Activated T-cell treated with anti-CD3 and anti-CD28 coated beads, Interleukin-2, amount 50 U/mL, for 72 hours (primary cell): ENCODE measurements around the gene POLR2M. TPM values are rescaled to one million over a fixed set of nuclear protein-coding genes. Genes with fewer than 3 reads are reported as not detected.
A peak's percentile ranks its signal among the peaks of the same experiment; 100 is the strongest.

ENCODE experiments used
- ATAC-seq, 2 donors: fragments of 150-1000 bp; cut with Tn5 transposase; replicated peaks in 1 of 2; 2 replicates each; pipeline ENCODE4 v1.10.0; 2021; ENCODE audit warnings: moderate library complexity in 2 of 2, mild to moderate bottlenecking in 1 of 2
- DNase-seq, 2 donors: peaks; one replicate each; pipeline ENCODE4 v3.0.0; 2021 to 2022; ENCODE audit warnings: mixed read lengths in 1 of 2
- H3K27ac Mint-ChIP-seq: one replicate; pipeline ENCODE4 v1.8.0; 2022; ENCODE audit warnings: mild to moderate bottlenecking, moderate library complexity, mixed read lengths
- H3K27me3 Mint-ChIP-seq: one replicate; pipeline ENCODE4 v1.8.0; 2022; ENCODE audit warnings: low read depth, mixed read lengths
- H3K36me3 Mint-ChIP-seq, 2 donors: one replicate each; pipeline ENCODE4 v1.8.0; 2022; ENCODE audit warnings: mixed read lengths in 2 of 2, mild to moderate bottlenecking in 1 of 2; ENCODE audit not compliant: insufficient read depth in 2 of 2
- H3K4me1 Mint-ChIP-seq: one replicate; pipeline ENCODE4 v1.8.0; 2022; ENCODE audit warnings: low read depth, mixed read lengths
- H3K4me3 Mint-ChIP-seq, 2 donors: one replicate each; pipeline ENCODE4 v1.8.0; 2022; ENCODE audit warnings: mild to moderate bottlenecking in 2 of 2, mixed read lengths in 2 of 2, moderate library complexity in 2 of 2
- H3K9me3 Mint-ChIP-seq, 2 donors: one replicate each; pipeline ENCODE4 v1.8.0; 2022; ENCODE audit warnings: mixed read lengths in 2 of 2
- total RNA-seq, 2 donors: library from RNA; stranded (reverse); gene quantifications; one replicate each; pipeline ENCODE4 v1.2.3, GENCODE V29; 2022

POLR2M gene
- total RNA-seq, 2 donors from 2014 or later: 67.1 to 87.9 TPM

DNA sequence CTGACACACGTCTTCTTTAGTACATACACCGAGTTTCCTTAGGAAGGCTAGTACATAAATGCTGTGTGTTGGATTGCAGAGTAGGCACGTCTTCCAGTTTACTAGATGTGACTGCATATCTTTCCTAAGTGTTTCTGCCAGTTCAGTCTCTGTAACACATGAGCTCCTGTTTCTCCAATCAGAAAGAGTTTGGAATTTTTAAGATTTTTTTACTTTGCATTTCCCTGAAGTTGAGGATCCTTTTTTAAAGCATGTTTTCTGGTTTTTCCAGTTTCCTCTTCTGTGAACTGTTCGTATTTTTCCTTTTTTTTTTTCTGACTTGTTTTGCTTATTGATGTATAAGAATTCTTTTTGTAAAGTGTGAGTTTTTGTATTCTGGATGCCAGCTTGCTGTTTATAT lies 7.5 kb upstream of the POLR2M start:
- no peak for ATAC-seq
- no peak overlapping the region for H3K27ac Mint-ChIP-seq
- no peak overlapping the region for H3K4me3 Mint-ChIP-seq
- no peak for DNase-seq
- H3K27me3 Mint-ChIP-seq: no peaks in the 10 kb centered on the region
- no peaks in the 10 kb centered on the region for H3K36me3 Mint-ChIP-seq
- H3K4me1 Mint-ChIP-seq: peaks cover 14% of the 10 kb centered on the region
- peaks cover 0 to 2% of the 10 kb centered on the region in 2 donors for H3K9me3 Mint-ChIP-seq

DNA sequence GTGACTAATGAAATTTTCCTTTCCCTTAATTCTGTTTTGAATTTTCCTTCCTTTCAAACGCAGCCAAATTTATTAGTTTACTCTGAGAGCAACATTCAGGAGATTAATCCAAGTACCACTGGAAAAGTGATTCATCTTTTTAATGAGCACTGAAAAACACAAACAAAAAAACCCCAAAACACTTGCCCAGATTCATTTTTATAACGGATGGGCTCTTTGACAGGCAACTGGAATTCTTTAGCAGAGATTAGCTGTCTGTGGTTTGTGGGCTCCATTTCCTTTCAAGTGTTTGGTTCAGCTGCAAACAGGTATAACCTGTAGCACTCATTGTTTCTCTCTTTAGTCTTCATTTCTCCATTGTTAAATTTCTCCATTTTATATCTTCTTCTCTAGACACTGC lies 3.1 kb upstream of the POLR2M start:
- Mint-ChIP-seq H3K27ac (peak overlapping the region; percentile 73), H3K4me1 (peaks cover 38% of the 10 kb centered on the region), H3K9me3 (peaks cover 0 to 2% of the 10 kb centered on the region in 2 donors), H3K4me3 (peak overlapping the region in 1 of 2 donors; percentile 9), H3K36me3 (peaks cover 0 to 2% of the 10 kb centered on the region in 2 donors), H3K27me3 (no peaks in the 10 kb centered on the region)
- no peak for DNase-seq
- no peak for ATAC-seq

DNA sequence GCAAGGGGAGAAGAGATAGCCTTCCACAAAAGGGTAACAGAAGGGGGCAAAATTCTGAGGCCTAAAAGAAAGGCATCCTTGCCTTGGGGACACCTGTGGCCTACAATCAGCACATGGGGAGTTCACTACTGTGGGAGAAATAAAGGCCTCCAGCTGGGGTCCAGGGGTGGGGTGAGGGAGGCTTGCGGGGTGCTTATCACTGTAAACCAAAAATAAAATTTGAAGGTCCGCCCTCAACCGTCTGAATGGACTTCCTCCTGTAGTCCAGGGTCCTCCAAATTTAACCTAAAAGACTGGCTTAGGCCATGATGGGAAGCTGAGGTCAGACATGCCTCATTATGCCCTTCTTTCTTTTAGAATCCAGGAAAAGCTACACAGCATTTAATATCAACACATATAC lies 2.1 kb upstream of the POLR2M start:
- peaks cover 49% of the 10 kb centered on the region for H3K4me1 Mint-ChIP-seq
- DNase-seq (no peak), ATAC-seq (no peak)
- H3K36me3 Mint-ChIP-seq: peaks cover 2% of the 10 kb centered on the region in 2 donors
- no peak overlapping the region for H3K4me3 Mint-ChIP-seq
- peaks cover 0 to 2% of the 10 kb centered on the region in 2 donors for H3K9me3 Mint-ChIP-seq
- no peaks in the 10 kb centered on the region for H3K27me3 Mint-ChIP-seq
- H3K27ac Mint-ChIP-seq: no peak overlapping the region

DNA sequence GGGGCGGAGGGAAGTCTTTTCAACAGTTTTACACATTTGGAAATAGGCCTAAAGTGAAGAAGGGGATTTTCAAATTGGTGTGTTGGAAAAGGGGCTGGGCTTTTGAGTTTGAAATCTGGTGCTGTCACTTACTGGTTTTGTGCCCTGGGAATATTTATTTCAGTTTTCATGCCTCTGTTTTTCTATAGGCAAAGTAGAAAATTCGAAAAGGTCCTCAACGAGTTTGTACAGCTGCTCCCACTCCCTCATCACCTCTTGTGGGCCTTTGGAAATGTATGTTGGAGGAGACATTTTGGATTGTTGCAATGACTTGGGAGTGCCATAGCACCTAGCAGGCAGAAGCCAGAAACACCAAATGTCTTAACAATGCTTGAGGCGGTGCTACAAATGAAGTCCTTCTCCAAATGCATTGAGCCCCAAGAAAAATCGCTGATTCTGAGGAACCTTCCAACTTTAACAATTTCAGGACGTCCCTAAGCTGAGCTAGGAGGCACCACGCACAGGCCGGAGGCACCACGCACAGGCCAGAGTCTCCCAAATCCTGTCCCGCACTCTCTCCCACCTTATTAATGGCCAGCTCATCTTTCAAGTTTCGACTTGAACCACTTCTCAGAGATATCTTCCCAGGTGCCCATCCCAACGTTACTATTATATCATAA lies 639 bp upstream of the POLR2M start:
- H3K4me1 Mint-ChIP-seq: peaks cover 60% of the 10 kb centered on the region
- peak overlapping the region; percentile 84 for H3K27ac Mint-ChIP-seq
- DNase-seq (peak in 1 of 2 donors; percentile 6), ATAC-seq (peak; percentile 6 to 8)
- peak overlapping the region; percentile 86 to 96 for H3K4me3 Mint-ChIP-seq
- peaks cover 2 to 10% of the 10 kb centered on the region in 2 donors for H3K36me3 Mint-ChIP-seq
- H3K27me3 Mint-ChIP-seq: no peaks in the 10 kb centered on the region
- peaks cover 0 to 2% of the 10 kb centered on the region in 2 donors for H3K9me3 Mint-ChIP-seq

DNA sequence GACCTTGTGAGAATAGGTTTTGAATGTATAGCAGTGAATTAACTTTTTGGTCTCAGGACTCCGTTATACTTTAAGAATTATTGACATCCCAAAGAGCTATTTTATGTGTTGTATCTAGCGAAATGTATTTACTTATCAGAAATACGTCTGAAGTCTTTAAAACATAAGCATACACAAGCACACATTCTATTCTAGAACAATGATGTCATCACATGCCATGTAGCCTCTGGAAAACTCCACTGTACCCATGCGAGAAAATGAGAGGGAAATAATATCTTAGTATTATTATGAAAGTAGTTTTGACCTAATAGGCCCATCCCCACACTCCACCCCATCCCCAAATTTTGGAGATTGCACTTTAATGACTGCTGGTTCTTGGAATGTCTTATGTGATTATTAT lies 1.5 kb downstream of the POLR2M start:
- no peak for DNase-seq
- ATAC-seq: no peak
- Mint-ChIP-seq H3K27ac (peak overlapping the region; percentile 98), H3K36me3 (peaks cover 7 to 23% of the 10 kb centered on the region in 2 donors), H3K4me1 (peaks cover 74% of the 10 kb centered on the region), H3K9me3 (no peaks in the 10 kb centered on the region), H3K27me3 (no peaks in the 10 kb centered on the region), H3K4me3 (peak overlapping the region; percentile 86 to 96)

DNA sequence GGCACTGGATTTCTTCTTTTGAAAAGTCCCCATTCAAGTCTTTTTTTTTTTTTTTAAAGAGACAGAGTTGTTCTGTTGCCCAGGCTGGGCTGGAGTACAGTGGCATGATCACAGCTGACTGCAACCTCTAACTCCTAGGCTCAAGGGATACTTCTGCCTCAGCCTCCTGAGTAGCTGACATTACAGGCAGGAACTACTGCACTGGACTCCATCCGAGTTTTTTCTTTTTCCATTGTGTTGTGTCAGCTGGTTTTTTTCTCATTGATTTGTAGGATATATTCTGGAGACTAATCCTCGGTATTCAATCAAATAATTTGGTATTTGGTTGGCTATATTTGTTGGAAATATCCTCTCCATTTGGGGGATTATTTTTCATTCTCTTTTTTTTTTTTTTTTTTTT lies 11.8 kb downstream of the POLR2M start:
- no peaks in the 10 kb centered on the region for H3K27me3 Mint-ChIP-seq
- H3K9me3 Mint-ChIP-seq: peaks cover 0 to 2% of the 10 kb centered on the region in 2 donors
- no peaks in the 10 kb centered on the region for H3K4me1 Mint-ChIP-seq
- no peak for ATAC-seq
- peaks cover 10 to 32% of the 10 kb centered on the region in 2 donors for H3K36me3 Mint-ChIP-seq
- no peak overlapping the region for H3K27ac Mint-ChIP-seq
- H3K4me3 Mint-ChIP-seq: no peak overlapping the region
- no peak for DNase-seq

DNA sequence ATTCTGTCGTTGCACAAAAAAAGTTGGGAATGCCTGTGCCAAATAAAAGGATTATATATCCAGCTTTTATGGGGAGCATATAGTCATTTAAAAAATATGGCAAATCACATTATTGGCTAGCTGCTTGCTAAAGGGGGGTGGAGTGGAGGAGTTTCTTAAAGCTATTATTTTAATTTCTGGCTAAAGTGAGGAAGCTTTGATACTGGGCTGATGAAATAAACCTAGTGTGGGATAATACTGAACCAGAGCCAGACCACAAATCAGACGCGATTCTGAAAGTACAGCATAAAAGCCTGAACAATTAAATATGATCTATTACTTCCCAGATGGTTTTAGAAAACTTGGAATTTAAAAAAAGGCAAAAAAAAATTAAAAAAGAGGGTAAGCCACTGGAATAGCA lies 14.4 kb downstream of the POLR2M start:
- Mint-ChIP-seq H3K27me3 (no peaks in the 10 kb centered on the region), H3K4me1 (peaks cover 6% of the 10 kb centered on the region), H3K27ac (no peak overlapping the region), H3K36me3 (peaks cover 11 to 26% of the 10 kb centered on the region in 2 donors), H3K9me3 (peaks cover 0 to 2% of the 10 kb centered on the region in 2 donors), H3K4me3 (no peak overlapping the region)
- ATAC-seq (no peak), DNase-seq (no peak)

DNA sequence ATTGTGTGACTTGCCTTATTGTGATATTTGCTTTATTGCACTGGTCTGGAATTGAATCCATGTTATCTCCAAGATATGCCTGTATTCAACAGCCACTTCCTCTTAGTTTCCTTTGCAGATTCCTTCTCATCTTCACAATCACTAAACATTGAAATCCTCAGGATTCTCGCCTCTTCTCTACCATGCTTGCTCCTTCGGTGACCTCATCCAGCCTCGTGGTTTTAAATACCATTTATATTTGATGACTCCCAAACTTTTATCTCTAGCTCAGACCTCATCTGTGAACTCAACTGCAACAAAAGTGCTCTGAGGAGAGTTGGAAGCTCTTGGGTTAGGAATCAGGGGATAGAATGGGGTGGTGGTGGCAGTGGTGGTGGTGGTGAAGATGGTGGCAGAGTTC lies 19.9 kb downstream of the POLR2M start:
- peaks cover 3% of the 10 kb centered on the region in 2 donors for H3K36me3 Mint-ChIP-seq
- H3K27me3 Mint-ChIP-seq: no peaks in the 10 kb centered on the region
- peaks cover 6% of the 10 kb centered on the region for H3K4me1 Mint-ChIP-seq
- H3K4me3 Mint-ChIP-seq: no peak overlapping the region
- H3K27ac Mint-ChIP-seq: no peak overlapping the region
- H3K9me3 Mint-ChIP-seq: no peaks in the 10 kb centered on the region
- no peak for DNase-seq
- no peak for ATAC-seq

DNA sequence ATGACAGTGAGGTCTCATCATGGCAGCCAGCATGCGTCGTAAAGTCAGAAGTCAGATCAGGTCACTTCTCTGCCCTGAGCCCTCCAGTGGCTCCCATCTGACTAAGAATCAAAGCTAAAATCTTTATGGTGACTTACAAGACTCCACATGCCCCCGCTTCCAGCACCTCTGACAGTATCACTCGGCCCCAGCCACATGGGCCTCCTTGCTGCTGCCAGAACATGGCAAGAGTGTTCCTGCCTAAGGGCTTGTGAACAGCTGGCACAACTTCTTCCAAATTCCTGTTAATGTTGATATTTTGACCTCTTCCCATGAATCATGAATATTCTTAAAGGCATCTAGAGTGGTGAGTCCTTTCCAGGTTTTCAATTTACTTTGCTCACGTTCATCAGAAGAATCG lies 20.5 kb downstream of the POLR2M start:
- no peak for ATAC-seq
- H3K4me3 Mint-ChIP-seq: no peak overlapping the region
- DNase-seq: no peak

DNA sequence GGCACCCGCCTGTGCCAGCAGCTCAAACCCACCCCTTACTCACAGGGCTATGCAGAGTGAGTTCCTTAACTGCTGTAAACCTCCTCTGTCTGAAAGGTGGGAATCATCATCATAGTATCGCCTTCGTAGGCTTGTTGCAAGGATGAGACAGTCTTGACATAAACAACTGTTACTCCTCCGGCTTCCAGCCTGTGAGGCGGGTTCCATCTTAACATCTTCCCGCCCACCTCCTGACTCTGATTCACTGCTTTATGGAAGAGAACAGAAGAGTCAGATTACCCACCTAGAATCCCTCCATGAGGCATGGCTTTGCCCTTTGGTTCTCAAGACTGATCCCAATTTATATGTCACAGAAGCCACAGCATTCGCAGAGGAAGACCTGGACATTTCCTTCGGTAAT lies 21.9 kb downstream of the POLR2M start:
- peaks cover 6% of the 10 kb centered on the region for H3K4me1 Mint-ChIP-seq
- DNase-seq (no peak), ATAC-seq (no peak)
- peaks cover 3% of the 10 kb centered on the region in 2 donors for H3K36me3 Mint-ChIP-seq
- H3K27ac Mint-ChIP-seq: no peak overlapping the region
- no peak overlapping the region for H3K4me3 Mint-ChIP-seq
- no peaks in the 10 kb centered on the region for H3K9me3 Mint-ChIP-seq
- H3K27me3 Mint-ChIP-seq: no peaks in the 10 kb centered on the region

More for the DNA sequence above, 20.5 kb downstream of the POLR2M start:
- peaks cover 6% of the 10 kb centered on the region for H3K4me1 Mint-ChIP-seq
- no peaks in the 10 kb centered on the region for H3K9me3 Mint-ChIP-seq
- no peak overlapping the region for H3K27ac Mint-ChIP-seq
- H3K36me3 Mint-ChIP-seq: peaks cover 3% of the 10 kb centered on the region in 2 donors
- no peaks in the 10 kb centered on the region for H3K27me3 Mint-ChIP-seq

DNA sequence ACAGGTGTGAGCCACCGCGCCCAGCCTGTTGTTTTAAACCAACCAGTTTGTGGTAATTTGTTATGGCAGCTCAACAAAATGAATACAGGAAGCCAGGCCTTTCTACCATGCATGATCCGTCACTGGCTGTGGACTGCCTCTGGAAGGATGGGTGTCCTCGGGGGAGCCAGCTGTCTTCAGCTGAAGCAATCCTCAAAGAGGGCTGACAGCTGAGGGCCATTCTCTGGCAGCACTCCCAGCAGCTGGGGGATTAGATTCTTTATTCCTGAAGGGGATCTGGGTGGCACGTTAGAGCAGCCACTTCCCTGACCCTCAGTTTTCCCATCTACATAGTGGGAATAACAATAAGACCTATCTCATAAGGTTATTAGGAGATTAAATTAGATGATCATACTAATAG lies 24.4 kb downstream of the POLR2M start:
- H3K4me1 Mint-ChIP-seq: no peaks in the 10 kb centered on the region
- no peak overlapping the region for H3K4me3 Mint-ChIP-seq
- no peak overlapping the region for H3K27ac Mint-ChIP-seq
- no peak for DNase-seq
- H3K27me3 Mint-ChIP-seq: no peaks in the 10 kb centered on the region
- no peaks in the 10 kb centered on the region for H3K9me3 Mint-ChIP-seq
- ATAC-seq: no peak
- no peaks in the 10 kb centered on the region for H3K36me3 Mint-ChIP-seq

DNA sequence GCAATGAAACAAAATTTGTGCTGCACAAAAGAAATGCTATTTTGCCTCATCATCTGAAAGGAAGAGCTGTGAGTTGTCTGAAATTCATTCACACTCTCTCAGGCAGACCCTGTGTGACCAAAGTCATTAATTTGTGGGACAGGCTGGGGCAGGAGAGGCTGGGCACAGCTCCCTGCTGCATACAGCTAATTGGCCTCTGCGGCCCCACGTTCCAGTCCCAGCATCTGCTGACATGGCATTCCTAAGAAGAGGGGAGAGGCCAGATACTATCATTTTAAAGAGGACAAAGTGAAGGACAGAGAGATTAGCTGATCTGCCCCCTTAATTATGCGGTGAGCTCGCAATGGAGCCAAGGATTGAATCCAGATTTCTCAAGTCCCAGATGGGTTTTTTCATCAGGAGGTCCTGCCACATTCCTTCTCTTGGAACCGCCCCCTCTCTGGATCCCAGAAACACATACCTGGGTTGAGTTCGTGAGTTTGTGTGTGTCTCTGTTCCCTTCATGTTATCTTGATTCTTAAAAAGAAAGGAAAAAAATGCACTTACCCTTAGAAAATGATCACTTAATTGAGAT lies 25.1 kb downstream of the POLR2M start:
- Mint-ChIP-seq H3K4me3 (no peak overlapping the region), H3K36me3 (no peaks in the 10 kb centered on the region), H3K27ac (no peak overlapping the region), H3K9me3 (no peaks in the 10 kb centered on the region), H3K27me3 (no peaks in the 10 kb centered on the region), H3K4me1 (no peaks in the 10 kb centered on the region)
- ATAC-seq: no peak
- no peak for DNase-seq

DNA sequence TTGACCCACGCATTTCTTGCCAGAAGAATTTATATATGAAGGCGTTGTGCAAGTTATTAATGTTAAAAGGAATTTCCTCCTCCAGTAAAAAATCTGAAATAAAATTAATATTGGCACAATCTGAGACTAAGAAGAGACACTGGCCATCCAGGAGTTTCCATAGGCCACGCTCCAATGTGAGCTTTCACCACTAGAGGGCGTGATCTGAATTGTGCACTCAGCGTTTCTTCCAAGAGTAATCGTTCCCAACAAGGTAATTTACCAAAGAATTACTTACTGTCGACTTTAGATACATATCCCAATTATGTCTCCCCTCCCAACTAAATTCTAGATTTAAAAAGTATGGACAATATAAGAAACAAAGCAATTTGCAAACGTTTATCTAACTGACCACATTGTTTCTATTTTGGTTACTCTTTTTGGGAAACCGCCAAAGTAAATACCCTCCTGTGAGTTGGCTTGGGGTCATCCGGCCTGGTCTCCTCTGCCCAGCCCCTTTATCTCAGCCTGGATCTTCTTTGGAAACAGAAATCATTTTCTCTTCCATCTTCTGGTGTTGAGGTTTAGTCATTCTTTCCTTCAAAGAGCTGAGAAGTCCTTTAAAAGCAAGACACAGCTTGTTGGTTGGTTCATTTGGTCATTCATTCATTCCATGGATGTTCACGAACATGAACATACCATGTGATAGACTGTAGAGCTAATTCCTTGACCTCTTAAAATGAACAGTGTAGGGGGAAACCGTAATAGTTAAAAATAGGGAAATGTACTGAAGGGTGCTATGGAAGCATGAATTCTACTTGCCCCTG lies 26.2 kb downstream of the POLR2M start:
- ATAC-seq: peak in 1 of 2 donors; percentile 40
- H3K4me1 Mint-ChIP-seq: peaks cover 3% of the 10 kb centered on the region
- no peaks in the 10 kb centered on the region for H3K27me3 Mint-ChIP-seq
- peak; percentile 44 to 55 for DNase-seq
- no peak overlapping the region for H3K4me3 Mint-ChIP-seq
- H3K36me3 Mint-ChIP-seq: peaks cover 0 to 5% of the 10 kb centered on the region in 2 donors
- no peak overlapping the region for H3K27ac Mint-ChIP-seq
- peaks cover 0 to 2% of the 10 kb centered on the region in 2 donors for H3K9me3 Mint-ChIP-seq
